ENCODE data around the gene VAT1L. TPM values are rescaled to one million over a fixed set of nuclear protein-coding genes. Genes with fewer than 3 reads are reported as not detected.

The VAT1L gene
- total RNA-seq, 1 donor from 2014 or later, result 1.1 TPM

- Mint-ChIP-seq H3K27me3 (ENCODE audit: unreplicated experiment) (peaks cover 13% of the 10 kb centered on the region), H3K4me1 (ENCODE audit: unreplicated experiment) (peaks cover 24% of the 10 kb centered on the region), H3K4me3 (ENCODE audit: unreplicated experiment) (no peak overlapping the region), H3K9me3 (ENCODE audit: unreplicated experiment) (no peaks in the 10 kb centered on the region), H3K27ac (ENCODE audit: unreplicated experiment) (no peak overlapping the region), H3K36me3 (ENCODE audit: low read depth, unreplicated experiment) (no peaks in the 10 kb centered on the region)
- TF ChIP-seq CTCF (IDR thresholded peaks at IDR 0.05; ENCODE audit: unreplicated experiment), result no peak
- DNase-seq (ENCODE audit: low spot score), result no peak
Measured at GRCh38 chr16:77838597-77839255, 50.4 kb downstream of the VAT1L start.

GRCh38 chr16:77840093-77840492, 51.7 kb downstream of the VAT1L start:
- peaks cover 10% of the 10 kb centered on the region for H3K4me1 Mint-ChIP-seq (ENCODE audit: unreplicated experiment)
- no peak for DNase-seq (ENCODE audit: low spot score)
- H3K4me3 Mint-ChIP-seq (ENCODE audit: unreplicated experiment), result no peak overlapping the region
- TF ChIP-seq CTCF (IDR thresholded peaks at IDR 0.05; ENCODE audit: unreplicated experiment), result no peak
- H3K36me3 Mint-ChIP-seq (ENCODE audit: low read depth, unreplicated experiment), result no peaks in the 10 kb centered on the region
- peaks cover 10% of the 10 kb centered on the region for H3K27me3 Mint-ChIP-seq (ENCODE audit: unreplicated experiment)
- no peak overlapping the region for H3K27ac Mint-ChIP-seq (ENCODE audit: unreplicated experiment)
- H3K9me3 Mint-ChIP-seq (ENCODE audit: unreplicated experiment), result no peaks in the 10 kb centered on the region

- DNase-seq (ENCODE audit: low spot score), result no peak
- TF ChIP-seq CTCF (IDR thresholded peaks at IDR 0.05; ENCODE audit: unreplicated experiment), result no peak
- Mint-ChIP-seq H3K27me3 (ENCODE audit: unreplicated experiment) (peaks cover 10% of the 10 kb centered on the region), H3K4me1 (ENCODE audit: unreplicated experiment) (peaks cover 8% of the 10 kb centered on the region), H3K36me3 (ENCODE audit: low read depth, unreplicated experiment) (no peaks in the 10 kb centered on the region), H3K4me3 (ENCODE audit: unreplicated experiment) (no peak overlapping the region), H3K27ac (ENCODE audit: unreplicated experiment) (no peak overlapping the region), H3K9me3 (ENCODE audit: unreplicated experiment) (no peaks in the 10 kb centered on the region)
Measured at GRCh38 chr16:77840673-77841501, 52.5 kb downstream of the VAT1L start.

DNA sequence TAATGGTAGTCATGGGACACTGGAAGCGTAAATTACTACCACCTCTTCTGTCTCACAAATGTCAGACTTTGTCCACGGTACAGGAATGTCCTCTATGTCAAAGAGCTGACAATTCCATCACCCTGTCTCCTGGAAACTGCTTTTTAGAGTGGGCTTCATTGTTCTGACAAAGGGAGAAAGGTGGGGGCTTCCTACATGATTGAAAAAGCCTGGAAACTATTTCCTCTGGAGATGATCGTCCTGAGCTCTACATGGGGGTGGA, 53.1 kb downstream of the VAT1L start:
- no peaks in the 10 kb centered on the region for H3K9me3 Mint-ChIP-seq (ENCODE audit: unreplicated experiment)
- H3K4me3 Mint-ChIP-seq (ENCODE audit: unreplicated experiment), result no peak overlapping the region
- no peak overlapping the region for H3K27ac Mint-ChIP-seq (ENCODE audit: unreplicated experiment)
- peaks cover 10% of the 10 kb centered on the region for H3K27me3 Mint-ChIP-seq (ENCODE audit: unreplicated experiment)
- H3K36me3 Mint-ChIP-seq (ENCODE audit: low read depth, unreplicated experiment), result no peaks in the 10 kb centered on the region
- DNase-seq (ENCODE audit: low spot score), result no peak
- peaks cover 8% of the 10 kb centered on the region for H3K4me1 Mint-ChIP-seq (ENCODE audit: unreplicated experiment)
- no peak for TF ChIP-seq CTCF (IDR thresholded peaks at IDR 0.05; ENCODE audit: unreplicated experiment)

DNA sequence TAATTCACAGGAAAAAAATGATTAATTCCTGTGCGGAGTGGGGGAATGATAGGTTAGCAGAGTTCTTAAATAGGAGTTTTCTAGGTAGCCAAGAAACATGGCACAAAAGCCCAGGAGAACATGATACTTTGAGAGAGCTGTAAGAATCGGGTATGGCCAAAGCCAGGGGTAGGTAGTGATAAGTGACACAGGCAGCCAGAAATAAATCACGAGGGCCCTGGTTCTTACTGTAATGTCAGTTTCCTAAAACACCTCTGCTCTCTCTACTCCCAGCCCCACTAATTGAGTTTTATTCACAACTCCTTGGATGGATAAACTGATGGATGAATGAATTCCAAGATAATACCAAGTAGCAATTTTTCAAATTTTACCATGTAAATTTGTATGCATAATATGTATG, 54.1 kb downstream of the VAT1L start:
- TF ChIP-seq CTCF (IDR thresholded peaks at IDR 0.05; ENCODE audit: unreplicated experiment), result no peak
- peaks cover 8% of the 10 kb centered on the region for H3K4me1 Mint-ChIP-seq (ENCODE audit: unreplicated experiment)
- H3K36me3 Mint-ChIP-seq (ENCODE audit: low read depth, unreplicated experiment), result no peaks in the 10 kb centered on the region
- no peaks in the 10 kb centered on the region for H3K9me3 Mint-ChIP-seq (ENCODE audit: unreplicated experiment)
- H3K27ac Mint-ChIP-seq (ENCODE audit: unreplicated experiment), result no peak overlapping the region
- DNase-seq (ENCODE audit: low spot score), result no peak
- H3K4me3 Mint-ChIP-seq (ENCODE audit: unreplicated experiment), result no peak overlapping the region
- H3K27me3 Mint-ChIP-seq (ENCODE audit: unreplicated experiment), result peaks cover 10% of the 10 kb centered on the region

All from endothelial cell (in vitro differentiated cells).